WTC11 (cell line): ENCODE results near the gene JMJD7. TPM values are rescaled to one million over a fixed set of nuclear protein-coding genes. Genes with fewer than 3 reads are reported as not detected.

Experiments used
- ATAC-seq: fragments of 200-7000 bp; cut with Tn5 transposase; 2 replicates; pipeline ENCODE4 v1.10.0; 2021; ENCODE audit warnings: mild to moderate bottlenecking, moderate library complexity
- CTCF ChIA-PET: fragments of 300-600 bp; sonication (Branson Sonifier 250); formaldehyde crosslinking; loops from one replicate; lab custom pipeline; 2021; ENCODE audit warnings: antibody characterized with exemption; lab: Charles Lee
- POLR2A ChIA-PET: fragments of 350-600 bp; sonication (Branson Sonifier 250); formaldehyde crosslinking; loops from one replicate; lab custom pipeline; 2021; ENCODE audit warnings: antibody characterized with exemption; lab: Charles Lee
- DNase-seq: peaks from one replicate; pipeline ENCODE4 v3.0.0; 2021; ENCODE audit warnings: low spot score
- H3K27ac Mint-ChIP-seq: 2 replicates; pipeline ENCODE4 v1.8.0; 2021; ENCODE audit warnings: mixed read lengths
- H3K27me3 Mint-ChIP-seq: 2 replicates; pipeline ENCODE4 v1.8.0; 2021; ENCODE audit warnings: low read depth, mild to moderate bottlenecking, moderate library complexity, mixed read lengths
- H3K36me3 Mint-ChIP-seq: 2 replicates; pipeline ENCODE4 v1.8.0; 2021; ENCODE audit warnings: mixed read lengths
- H3K4me1 Mint-ChIP-seq: 2 replicates; pipeline ENCODE4 v1.8.0; 2022; ENCODE audit warnings: mixed read lengths
- H3K4me3 Mint-ChIP-seq: 2 replicates; pipeline ENCODE4 v1.8.0; 2021; ENCODE audit warnings: mild to moderate bottlenecking, moderate library complexity, mixed read lengths
- H3K9me3 Mint-ChIP-seq: 2 replicates; pipeline ENCODE4 v1.8.0; 2021; ENCODE audit warnings: mixed read lengths
- ATF6 ChIP-seq: sonication (generic); formaldehyde crosslinking; IDR thresholded peaks from 2 replicates; pipeline ENCODE4 v1.8.1; 2023; ENCODE audit warnings: mild to moderate bottlenecking, missing genetic modification reagents
- CBFB ChIP-seq: sonication (generic); formaldehyde crosslinking; IDR thresholded peaks from 2 replicates; pipeline ENCODE4 v1.8.1; 2022; ENCODE audit warnings: mild to moderate bottlenecking, low read depth, missing genetic modification reagents
- ESRRA ChIP-seq: sonication (generic); formaldehyde crosslinking; IDR thresholded peaks from 2 replicates; pipeline ENCODE4 v1.8.1; 2022; ENCODE audit warnings: mild to moderate bottlenecking, missing genetic modification reagents, borderline replicate concordance
- FOXK1 ChIP-seq: sonication (generic); formaldehyde crosslinking; IDR thresholded peaks from 2 replicates; pipeline ENCODE4 v1.8.0; 2022; ENCODE audit warnings: mild to moderate bottlenecking, moderate library complexity, missing genetic modification reagents
- FOXP1 ChIP-seq: sonication (generic); formaldehyde crosslinking; IDR thresholded peaks from 2 replicates; pipeline ENCODE4 v1.8.0; 2022; ENCODE audit warnings: missing genetic modification reagents, mild to moderate bottlenecking, moderate library complexity, borderline replicate concordance
- FOXP4 ChIP-seq: sonication (generic); formaldehyde crosslinking; IDR thresholded peaks from 2 replicates; pipeline ENCODE4 v1.8.0; 2022; ENCODE audit warnings: mild to moderate bottlenecking, missing genetic modification reagents
- JUN ChIP-seq: sonication (generic); formaldehyde crosslinking; IDR thresholded peaks from 2 replicates; pipeline ENCODE4 v1.8.0; 2023; ENCODE audit warnings: mild to moderate bottlenecking, missing genetic modification reagents
- MLX ChIP-seq: sonication (generic); formaldehyde crosslinking; IDR thresholded peaks from 2 replicates; pipeline ENCODE4 v1.8.1; 2023; ENCODE audit warnings: mild to moderate bottlenecking, missing genetic modification reagents, moderate library complexity
- NR3C1 ChIP-seq: sonication (generic); formaldehyde crosslinking; conservative IDR thresholded peaks from 2 replicates; pipeline ENCODE4 v1.8.1; 2023; ENCODE audit warnings: low read depth, mild to moderate bottlenecking, missing genetic modification reagents
- OVOL2 ChIP-seq: fragments of 250-450 bp; sonication (Bioruptor Pico); IDR thresholded peaks from 2 replicates; pipeline ENCODE4 v1.9.0; 2021; ENCODE audit warnings: mild to moderate bottlenecking, borderline replicate concordance
- PRRX2 ChIP-seq: fragments of 250-450 bp; sonication (Bioruptor Pico); IDR thresholded peaks from 2 replicates; pipeline ENCODE4 v1.8.0; 2021; ENCODE audit warnings: mild to moderate bottlenecking
- SP1 ChIP-seq: sonication (generic); formaldehyde crosslinking; conservative IDR thresholded peaks from 2 replicates; pipeline ENCODE4 v1.8.1; 2022; ENCODE audit warnings: missing genetic modification reagents
- TEAD1 ChIP-seq: sonication (generic); formaldehyde crosslinking; IDR thresholded peaks from 2 replicates; pipeline ENCODE4 v1.8.0; 2022; ENCODE audit warnings: mild to moderate bottlenecking, missing genetic modification reagents
- ZNF138 ChIP-seq: sonication (generic); formaldehyde crosslinking; conservative IDR thresholded peaks from 2 replicates; pipeline ENCODE4 v1.8.1; 2022; ENCODE audit warnings: mild to moderate bottlenecking, moderate library complexity, missing genetic modification reagents
- ZNF232 ChIP-seq: sonication (generic); formaldehyde crosslinking; IDR thresholded peaks from 2 replicates; pipeline ENCODE4 v1.8.0; 2022; ENCODE audit warnings: mild to moderate bottlenecking, missing genetic modification reagents
- ZNF317 ChIP-seq: sonication (generic); formaldehyde crosslinking; IDR thresholded peaks from 2 replicates; pipeline ENCODE4 v1.8.1; 2023; ENCODE audit warnings: low read depth, mild to moderate bottlenecking, moderate library complexity, missing genetic modification reagents, borderline replicate concordance
- ZNF423 ChIP-seq: fragments of 250-450 bp; sonication (Bioruptor Pico); IDR thresholded peaks from 2 replicates; pipeline ENCODE4 v2.1.2; 2022; ENCODE audit warnings: mild to moderate bottlenecking, moderate library complexity
- ZNF425 ChIP-seq: fragments of 250-450 bp; sonication (Bioruptor Pico); conservative IDR thresholded peaks from 2 replicates; pipeline ENCODE4 v1.9.0; 2021; ENCODE audit warnings: mild to moderate bottlenecking
- ZSCAN18 ChIP-seq: fragments of 250-450 bp; sonication (Bioruptor Pico); IDR thresholded peaks from 2 replicates; pipeline ENCODE4 v2.1.2; 2022; ENCODE audit warnings: mild to moderate bottlenecking, moderate library complexity
- total RNA-seq: library from RNA; stranded (reverse); gene quantifications from 3 replicates; pipeline ENCODE4 v1.2.3, GENCODE V29; 2021
- TF ChIP-seq, protein P1 (sequence below): sonication (generic); formaldehyde crosslinking; IDR thresholded peaks from 2 replicates; pipeline ENCODE4 v1.8.0; 2022; ENCODE audit warnings: mild to moderate bottlenecking, missing genetic modification reagents
- TF ChIP-seq, protein P2 (sequence below): fragments of 250-450 bp; sonication (Bioruptor Pico); IDR thresholded peaks from 2 replicates; pipeline ENCODE4 v1.8.0; 2021; ENCODE audit warnings: mild to moderate bottlenecking
- TF ChIP-seq, protein P3 (sequence below): sonication (generic); formaldehyde crosslinking; IDR thresholded peaks from 2 replicates; pipeline ENCODE4 v1.8.1; 2022; ENCODE audit warnings: missing genetic modification reagents, borderline replicate concordance

JMJD7 gene
- total RNA-seq, 1 experiment from 2014 or later = 19.9 TPM

- Mint-ChIP-seq H3K4me3 (peak overlapping the region; percentile 92), H3K27ac (no peak overlapping the region), H3K36me3 (peaks cover 2% of the 10 kb centered on the region; the same call in 1 of the 2 replicates), H3K27me3 (no peaks in the 10 kb centered on the region), H3K9me3 (no peaks in the 10 kb centered on the region), H3K4me1 (peaks cover 7% of the 10 kb centered on the region)
- CTCF ChIA-PET = interaction anchor here (0.8 to 3.9 kb wide), 12 partner anchors 18 to 361 kb away, joined by 3 to 56 read pairs (median 4); partner anchors contain the start of gene MAPKBP1
- DNase-seq = peak; percentile 55
- POLR2A ChIA-PET = interaction anchor here (0.8 to 3.5 kb wide), 3 partner anchors 11 to 53 kb away, joined by 4 to 15 read pairs (median 4); partner anchors contain the start of gene MAPKBP1
- TF ChIP-seq SP1 (peak; percentile 21; the same call in 1 of the 2 replicates), ZSCAN18 (CRISPR knock-in tag) (no peak), ZNF138 (CRISPR knock-in tag) (no peak), FOXK1 (no peak), MLX (no peak), TEAD1 (no peak), ZNF425 (CRISPR knock-in tag) (no peak), ZNF423 (peak; percentile 28; the same call in 1 of the 2 replicates), FOXP4 (CRISPR knock-in tag) (0 out of 2 replicates have a peak, but pooled peaks have one; percentile 32), ZNF232 (CRISPR knock-in tag) (0 out of 2 replicates have a peak, but pooled peaks have one; percentile 48), OVOL2 (CRISPR knock-in tag) (no peak), FOXP1 (CRISPR knock-in tag) (0 out of 2 replicates have a peak, but pooled peaks have one; percentile 19)
- TF ChIP-seq, protein P1, sequence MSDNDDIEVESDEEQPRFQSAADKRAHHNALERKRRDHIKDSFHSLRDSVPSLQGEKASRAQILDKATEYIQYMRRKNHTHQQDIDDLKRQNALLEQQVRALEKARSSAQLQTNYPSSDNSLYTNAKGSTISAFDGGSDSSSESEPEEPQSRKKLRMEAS (CRISPR knock-in tag) = peak; percentile 18; the same call in 1 of the 2 replicates
- ATAC-seq = peak; percentile 23
Measured at GRCh38 chr15:41827290-41827879, 507 bp upstream of the JMJD7 start.

DNA sequence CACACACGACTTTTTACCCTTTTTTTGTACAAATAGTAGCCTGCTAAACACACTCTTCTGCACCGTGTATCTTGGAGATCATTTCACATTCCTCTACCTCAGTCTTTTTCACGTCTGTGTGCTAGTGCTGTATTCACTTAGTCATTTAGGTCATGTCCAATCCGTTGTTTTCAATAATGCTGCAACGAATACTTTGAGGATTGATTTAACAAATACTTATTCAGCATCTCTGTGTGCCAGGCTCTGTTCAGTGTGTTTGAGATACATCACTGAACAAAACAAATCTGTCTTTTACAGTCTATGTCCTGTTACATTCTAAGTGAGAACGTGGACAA, 882 bp downstream of the JMJD7 start:
- CTCF ChIA-PET = interaction anchor here (1.9 to 3.9 kb wide), 2 partner anchors 55 to 225 kb away, joined by 8 to 56 read pairs; partner anchors contain the start of gene MAPKBP1
- TF ChIP-seq ATF6 (CRISPR knock-in tag) = no peak
- TF ChIP-seq, protein P2, sequence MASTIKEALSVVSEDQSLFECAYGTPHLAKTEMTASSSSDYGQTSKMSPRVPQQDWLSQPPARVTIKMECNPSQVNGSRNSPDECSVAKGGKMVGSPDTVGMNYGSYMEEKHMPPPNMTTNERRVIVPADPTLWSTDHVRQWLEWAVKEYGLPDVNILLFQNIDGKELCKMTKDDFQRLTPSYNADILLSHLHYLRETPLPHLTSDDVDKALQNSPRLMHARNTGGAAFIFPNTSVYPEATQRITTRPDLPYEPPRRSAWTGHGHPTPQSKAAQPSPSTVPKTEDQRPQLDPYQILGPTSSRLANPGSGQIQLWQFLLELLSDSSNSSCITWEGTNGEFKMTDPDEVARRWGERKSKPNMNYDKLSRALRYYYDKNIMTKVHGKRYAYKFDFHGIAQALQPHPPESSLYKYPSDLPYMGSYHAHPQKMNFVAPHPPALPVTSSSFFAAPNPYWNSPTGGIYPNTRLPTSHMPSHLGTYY (CRISPR knock-in tag) = no peak
- TF ChIP-seq NR3C1 (CRISPR knock-in tag) = no peak
- TF ChIP-seq, protein P3, sequence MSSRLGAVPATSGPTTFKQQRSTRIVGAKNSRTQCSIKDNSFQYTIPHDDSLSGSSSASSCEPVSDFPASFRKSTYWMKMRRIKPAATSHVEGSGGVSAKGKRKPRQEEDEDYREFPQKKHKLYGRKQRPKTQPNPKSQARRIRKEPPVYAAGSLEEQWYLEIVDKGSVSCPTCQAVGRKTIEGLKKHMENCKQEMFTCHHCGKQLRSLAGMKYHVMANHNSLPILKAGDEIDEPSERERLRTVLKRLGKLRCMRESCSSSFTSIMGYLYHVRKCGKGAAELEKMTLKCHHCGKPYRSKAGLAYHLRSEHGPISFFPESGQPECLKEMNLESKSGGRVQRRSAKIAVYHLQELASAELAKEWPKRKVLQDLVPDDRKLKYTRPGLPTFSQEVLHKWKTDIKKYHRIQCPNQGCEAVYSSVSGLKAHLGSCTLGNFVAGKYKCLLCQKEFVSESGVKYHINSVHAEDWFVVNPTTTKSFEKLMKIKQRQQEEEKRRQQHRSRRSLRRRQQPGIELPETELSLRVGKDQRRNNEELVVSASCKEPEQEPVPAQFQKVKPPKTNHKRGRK (CRISPR knock-in tag) = no peak
- TF ChIP-seq ZNF232 (CRISPR knock-in tag) = no peak
- TF ChIP-seq ZNF317 = no peak
- TF ChIP-seq PRRX2 (CRISPR knock-in tag) = no peak
- no peak for TF ChIP-seq JUN (CRISPR knock-in tag)
- no peak for TF ChIP-seq ESRRA (CRISPR knock-in tag)
- no peak for TF ChIP-seq CBFB

More for the DNA sequence above, 882 bp downstream of the JMJD7 start:
- no peak overlapping the region for H3K27ac Mint-ChIP-seq
- H3K36me3 Mint-ChIP-seq = peaks cover 2% of the 10 kb centered on the region; the same call in 1 of the 2 replicates
- POLR2A ChIA-PET = interaction anchor here (3.5 kb wide), 1 partner anchor 54 kb away, joined by 15 read pairs; the partner anchor contains the start of gene MAPKBP1
- peaks cover 7% of the 10 kb centered on the region for H3K4me1 Mint-ChIP-seq
- DNase-seq = no peak
- H3K27me3 Mint-ChIP-seq = no peaks in the 10 kb centered on the region
- H3K4me3 Mint-ChIP-seq = peak overlapping the region; percentile 92
- no peaks in the 10 kb centered on the region for H3K9me3 Mint-ChIP-seq
- ATAC-seq = no peak
